OCI-M1 (cell line): ENCODE results near the gene ABCA2.

ENCODE experiments used
- DNase-seq: peaks from one replicate; lab custom pipeline; 2025; lab: John Stamatoyannopoulos, UW

The ABCA2 gene

DNA sequence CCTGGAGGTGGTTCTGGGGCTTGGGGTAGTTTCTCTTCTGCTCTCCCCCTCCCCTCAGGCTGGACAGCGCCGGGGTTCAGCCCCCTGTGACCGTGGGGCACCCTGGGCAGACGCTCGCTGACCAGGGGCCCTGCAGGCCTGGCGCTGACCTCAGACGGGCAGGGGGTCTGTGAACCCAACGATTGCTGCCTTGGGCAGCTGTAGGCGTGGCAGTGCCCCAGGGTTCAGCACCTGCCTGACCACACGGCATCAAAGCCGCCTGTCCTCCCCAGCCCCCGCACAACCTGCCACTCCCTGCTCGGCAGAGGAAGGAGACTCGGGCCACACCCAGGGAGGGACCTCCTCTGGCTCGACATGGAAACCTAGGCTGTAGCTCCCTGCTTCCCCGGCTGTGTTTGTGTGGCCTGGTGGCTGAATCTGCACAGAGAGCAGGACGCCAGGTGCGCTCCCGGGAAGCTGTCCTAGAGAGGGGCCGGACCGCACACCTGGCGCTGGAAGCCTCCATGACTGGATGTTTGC lies 63.8 kb downstream of the ABCA2 start:
- DNase-seq = no peak

DNA sequence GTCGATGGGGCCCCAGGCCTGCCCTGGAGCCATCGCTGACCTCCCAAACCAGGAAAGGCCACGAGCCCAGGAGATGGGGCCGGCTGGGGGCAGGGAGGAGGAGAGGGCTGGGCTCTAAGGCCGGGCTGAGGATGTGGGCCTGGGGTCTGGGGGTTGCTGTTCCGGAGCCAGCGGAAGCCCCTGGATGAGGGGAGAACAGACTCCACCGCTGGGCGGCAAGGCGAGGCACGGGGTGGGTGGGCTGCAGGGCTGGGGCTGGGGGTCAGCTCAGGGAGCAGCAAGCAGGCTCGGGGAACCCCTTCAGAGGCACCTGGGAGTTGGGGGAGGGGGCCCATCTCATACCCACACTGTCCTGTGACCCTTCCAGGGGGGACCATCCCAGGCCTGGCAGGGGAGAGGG lies 64.3 kb downstream of the ABCA2 start:
- no peak for DNase-seq

DNA sequence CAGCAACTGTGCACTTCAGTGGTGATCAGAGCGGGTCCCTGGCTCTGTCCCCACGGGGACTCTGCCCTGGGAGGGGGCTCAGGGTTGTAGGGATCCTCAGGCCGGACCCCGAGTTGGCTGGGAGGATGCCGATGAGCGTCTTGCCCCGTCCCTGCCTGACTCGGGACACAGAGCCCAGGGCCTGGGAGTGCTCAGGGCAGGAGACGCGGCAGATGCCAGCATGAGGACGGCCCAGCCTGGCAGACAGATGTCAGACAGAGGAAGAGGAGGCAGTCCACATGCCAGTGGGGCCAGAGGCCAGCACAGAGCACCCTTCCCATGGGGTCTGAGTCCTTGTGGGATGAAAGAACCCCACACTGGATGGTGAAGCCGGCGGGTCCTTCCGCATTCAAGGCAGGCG lies 64.7 kb downstream of the ABCA2 start:
- DNase-seq = no peak

DNA sequence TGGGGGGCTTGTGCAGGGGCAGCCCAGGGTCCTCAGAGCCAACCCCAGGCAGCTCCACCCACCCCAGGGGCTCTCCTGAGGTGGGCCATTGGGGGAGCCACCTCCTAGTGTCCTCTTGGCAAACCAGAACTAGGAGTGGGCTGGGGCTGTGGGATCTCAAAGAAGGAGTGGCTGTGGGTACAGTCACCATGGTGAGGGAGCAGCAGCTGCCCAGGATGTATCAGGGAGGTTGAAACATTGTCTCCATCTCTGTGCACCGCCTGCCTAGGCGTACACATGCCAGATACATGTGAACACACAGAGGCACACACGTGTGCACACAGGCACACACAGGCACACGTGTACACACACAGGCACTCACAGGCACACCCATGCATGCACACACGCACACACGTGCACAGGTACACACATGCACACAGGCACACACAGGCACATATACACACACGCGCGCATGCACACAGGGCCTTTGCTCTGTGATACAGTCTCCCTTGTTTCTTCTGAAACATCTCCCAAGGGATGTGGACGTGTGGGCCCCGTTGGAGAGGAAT lies 65.3 kb downstream of the ABCA2 start:
- DNase-seq = no peak

DNA sequence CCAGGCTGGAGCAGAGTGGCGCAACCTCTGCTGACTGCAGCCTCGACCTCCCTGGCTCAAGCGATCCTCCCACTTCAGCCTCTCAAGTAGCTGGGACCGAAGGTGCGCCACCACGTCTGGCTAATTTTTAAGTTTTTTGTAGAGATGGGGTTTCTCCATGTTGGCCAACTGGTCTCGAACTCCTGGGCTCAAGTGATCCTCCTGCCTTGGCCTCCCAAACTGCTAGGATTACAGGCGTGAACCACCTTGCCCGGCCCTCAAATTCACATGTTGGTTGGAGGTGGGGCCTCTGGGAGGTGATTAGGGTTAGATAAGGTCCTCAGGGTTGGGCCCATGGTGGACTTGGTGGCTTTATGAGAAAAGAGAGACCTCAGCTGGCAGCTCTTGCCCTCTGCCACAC lies 65.9 kb downstream of the ABCA2 start:
- no peak for DNase-seq

DNA sequence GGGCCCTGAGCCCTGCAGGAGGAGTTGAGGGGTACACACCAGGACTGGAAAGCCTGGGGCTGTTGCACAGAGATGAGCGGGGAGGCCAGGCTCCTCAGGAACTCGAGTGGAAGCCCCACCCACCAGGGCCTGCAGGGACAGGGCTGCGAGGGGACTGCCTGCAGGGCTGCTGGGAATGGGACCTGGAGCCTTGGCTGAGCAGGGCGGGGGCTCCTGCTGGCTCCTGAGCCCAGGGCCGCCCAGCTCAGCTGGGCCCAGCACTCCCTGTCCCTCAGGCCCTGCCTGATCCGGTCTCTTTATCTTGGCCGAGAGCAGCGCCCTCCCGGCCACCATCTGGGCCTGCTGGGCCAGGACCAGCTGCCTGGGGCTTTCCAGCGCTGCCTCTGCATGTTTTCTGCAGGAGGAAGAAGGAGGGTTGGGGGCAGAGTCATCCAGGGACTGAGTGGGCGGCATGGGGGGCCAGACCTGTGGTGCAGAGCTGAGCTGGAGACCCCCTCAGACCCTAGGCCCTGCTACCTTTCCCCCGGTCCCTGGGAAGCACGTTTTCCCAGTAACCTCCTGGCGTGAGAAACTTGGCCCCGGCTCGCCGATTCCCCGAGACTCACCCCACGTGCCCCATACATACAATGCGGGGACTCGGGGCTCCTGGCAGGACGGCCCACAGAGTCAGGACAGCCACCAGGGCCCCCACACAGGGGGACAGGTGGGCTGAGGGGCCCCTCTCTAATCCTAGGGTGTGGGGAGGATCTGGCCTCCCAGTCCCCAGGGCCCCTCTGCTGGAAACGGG lies 66.6 kb downstream of the ABCA2 start:
- DNase-seq = no peak

DNA sequence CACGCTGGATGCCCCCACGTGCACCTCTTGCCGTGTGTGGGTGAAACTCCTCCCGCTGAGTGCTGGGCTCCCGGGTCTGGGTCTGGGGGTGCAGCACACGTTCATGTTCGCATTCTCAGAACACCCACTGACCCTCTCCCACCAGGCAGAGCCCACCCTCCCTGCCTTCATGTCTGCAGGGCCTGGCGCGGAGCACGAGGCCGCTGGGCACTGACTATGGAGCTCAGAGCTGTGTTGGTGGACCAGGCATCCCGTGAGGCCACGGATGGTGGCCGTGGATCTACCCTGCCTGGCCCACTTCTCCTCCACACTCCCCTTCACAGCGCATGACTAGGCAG lies 67.1 kb downstream of the ABCA2 start:
- DNase-seq = no peak

DNA sequence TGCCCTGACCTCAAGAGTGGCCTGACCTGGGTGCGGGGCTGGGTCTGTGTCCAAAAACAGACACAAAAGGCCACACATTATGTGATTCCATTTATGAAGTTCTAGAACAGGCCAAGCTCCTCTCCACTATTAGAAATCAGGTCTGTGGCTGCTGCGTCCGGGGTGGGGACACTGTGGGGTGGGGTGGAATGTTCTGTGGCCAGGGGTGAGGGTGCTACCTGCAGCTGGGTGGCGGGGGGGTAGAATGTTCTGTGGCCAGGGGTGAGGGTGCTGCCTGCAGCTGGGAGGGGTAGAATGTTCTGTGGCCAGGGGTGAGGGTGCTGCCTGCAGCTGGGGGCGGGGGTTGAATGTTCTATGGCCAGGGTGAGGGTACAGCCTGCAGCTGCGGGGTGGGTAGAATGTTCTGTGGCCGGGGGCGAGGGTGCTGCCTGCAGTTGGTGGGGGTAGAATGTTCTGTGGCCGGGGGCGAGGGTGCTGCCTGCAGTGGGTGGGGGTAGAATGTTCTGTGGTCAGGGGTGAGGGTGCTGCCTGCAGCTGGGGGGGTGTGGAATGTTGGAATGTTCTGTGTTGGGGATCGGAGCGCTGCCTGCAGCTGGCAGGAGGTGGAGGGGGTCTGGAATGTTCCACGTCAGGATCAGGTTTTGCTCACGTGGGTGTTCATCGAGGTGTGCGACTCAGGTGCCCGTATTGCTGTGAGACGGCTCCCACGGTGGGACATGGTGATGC lies 67.7 kb downstream of the ABCA2 start:
- no peak for DNase-seq

DNA sequence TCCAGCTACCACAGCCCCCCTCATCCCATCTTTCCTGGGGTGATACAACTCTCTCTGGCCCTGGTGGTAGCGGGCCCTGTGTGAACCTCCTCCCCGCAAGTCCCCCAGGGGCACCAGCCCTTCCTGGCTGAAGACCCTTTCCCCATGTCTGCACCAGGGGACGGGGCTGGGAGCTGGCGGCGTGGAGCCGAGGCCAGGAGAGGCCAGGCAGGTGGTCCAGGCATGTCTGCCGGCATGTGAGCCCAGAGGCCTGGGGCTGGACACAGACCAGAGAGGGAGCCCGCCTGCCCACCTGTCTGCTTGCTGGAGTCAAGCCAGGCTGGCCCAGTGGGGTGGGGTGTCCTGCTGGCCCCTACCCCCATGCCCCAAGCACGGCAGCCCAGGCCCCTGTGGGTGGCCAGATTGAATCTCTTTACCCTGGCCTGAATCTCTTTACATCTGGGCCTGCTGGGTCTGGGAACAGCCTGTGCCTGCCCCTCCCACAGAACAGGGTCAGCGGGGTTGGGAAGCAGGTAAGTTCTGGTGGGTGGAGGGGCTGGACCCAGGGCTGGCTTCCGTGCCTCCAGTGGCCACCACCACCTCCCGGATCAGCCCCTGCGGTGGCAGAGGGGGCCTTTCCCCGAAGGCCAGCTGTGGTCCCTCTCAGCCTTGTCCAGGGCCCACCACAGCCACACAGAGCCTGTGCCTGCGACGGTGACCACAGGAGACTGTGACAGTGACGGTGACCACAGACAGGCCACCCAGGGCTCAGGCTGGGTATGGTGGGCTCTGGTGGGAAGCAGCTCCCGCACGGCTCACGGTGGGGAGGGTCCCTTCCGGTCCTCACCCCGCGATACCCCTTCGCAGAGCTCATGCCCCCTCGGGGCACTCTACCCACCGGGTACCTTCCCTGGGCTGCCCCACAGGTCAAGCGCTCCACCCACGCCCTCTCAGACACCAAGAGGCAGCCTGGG lies 68.9 kb downstream of the ABCA2 start:
- no peak for DNase-seq

DNA sequence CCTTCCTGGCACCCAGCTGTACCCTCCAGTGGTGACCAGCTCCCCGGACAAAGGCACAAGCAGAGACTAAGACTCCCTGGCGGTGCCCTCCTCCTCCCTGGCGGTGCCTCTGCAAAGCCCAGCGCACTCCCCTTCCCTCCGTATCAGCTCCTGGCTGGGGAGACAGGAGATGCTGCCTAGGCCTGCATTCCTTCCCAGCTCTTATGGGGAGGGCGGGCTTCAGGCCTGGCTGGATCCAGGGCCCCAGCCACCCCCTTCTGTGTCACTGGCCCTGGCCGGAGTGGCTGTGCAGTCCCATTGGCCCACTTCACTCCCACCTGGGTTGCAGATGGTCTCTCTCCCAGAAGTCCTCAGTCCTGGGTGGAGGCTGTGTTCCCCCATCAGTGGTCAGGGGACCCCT lies 69.6 kb downstream of the ABCA2 start:
- no peak for DNase-seq

DNA sequence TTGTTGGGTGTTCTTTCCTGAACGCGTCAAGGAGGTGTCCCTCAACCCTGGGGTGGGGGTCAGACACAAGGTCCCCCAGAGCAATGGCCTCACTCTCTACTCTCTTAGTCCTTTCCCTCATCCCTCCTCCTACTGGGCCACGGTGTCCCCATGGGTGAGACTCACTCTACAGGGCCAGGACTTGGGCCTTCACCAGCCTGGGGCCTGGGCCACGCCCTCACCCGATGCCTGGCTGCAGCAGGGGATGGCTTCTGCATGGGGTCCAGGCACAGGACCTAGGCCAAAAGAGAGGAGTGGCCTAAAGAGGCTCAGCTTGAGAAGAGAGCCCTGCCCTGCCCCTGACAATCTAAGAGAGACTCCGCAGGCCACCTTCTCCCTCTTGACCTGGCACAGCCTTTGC lies 70.1 kb downstream of the ABCA2 start:
- DNase-seq = no peak

DNA sequence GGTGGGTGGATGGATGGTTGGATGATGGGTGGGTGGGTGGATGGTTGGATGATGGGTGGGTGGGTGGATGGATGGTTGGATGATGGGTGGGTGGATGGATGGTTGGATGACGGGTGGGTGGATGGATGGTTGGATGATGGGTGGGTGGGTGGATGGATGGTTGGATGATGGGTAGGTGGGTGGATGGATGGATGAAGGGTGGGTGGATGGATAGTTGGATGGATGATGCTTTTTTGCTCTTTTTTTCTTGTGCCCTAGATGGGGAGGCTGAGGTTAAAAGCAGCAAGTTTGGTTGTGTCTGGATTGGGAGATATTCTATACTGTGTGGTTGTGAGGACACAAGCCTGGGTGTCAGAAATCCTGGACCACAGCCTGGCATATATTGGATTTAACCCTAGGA lies 70.6 kb downstream of the ABCA2 start:
- no peak for DNase-seq
